ENCODE results near the gene ALG3. TPM values are rescaled to one million over a fixed set of nuclear protein-coding genes. Genes with fewer than 3 reads are reported as not detected.

The ALG3 gene
- total and polyA plus RNA-seq, 2 of the 4 experiments (the other 2 are of a cell fraction): 19.5 to 52.6 TPM

DNA sequence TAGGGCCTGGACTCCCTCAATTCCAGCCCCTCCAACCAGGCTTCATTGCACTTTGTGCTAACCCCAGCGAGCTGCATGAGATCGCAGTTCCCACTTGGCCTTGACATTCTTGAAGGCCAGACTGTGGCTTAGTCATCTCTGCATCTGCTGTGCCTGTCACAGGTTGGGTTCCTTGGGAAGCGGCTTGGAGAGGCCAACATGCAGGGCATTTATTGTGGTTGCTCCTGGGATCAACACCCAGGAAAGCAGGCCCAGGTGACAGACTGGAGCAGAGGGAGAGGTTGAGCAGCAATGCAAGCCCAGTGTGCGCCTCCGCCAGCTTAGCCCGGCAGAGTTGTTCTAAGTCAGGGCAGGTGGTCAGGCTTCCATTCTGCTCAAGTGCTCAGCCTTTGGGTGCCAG lies 52.2 kb downstream of the ALG3 start:
- H3K9me1 ChIP-seq (ENCODE audit: insufficient read depth, low read length): peaks cover 3% of the 10 kb centered on the region; the same call in 1 of the 2 replicates
- H2AK5ac ChIP-seq (ENCODE audit: low read depth, low read length): no peak overlapping the region
- no peak overlapping the region for H3K18ac ChIP-seq (ENCODE audit: low read depth, low read length)
- H4K91ac ChIP-seq (ENCODE audit: insufficient read depth, low read depth, low read length): no peak overlapping the region
- no peak overlapping the region for H3K56ac ChIP-seq (ENCODE audit: extremely low read depth, insufficient read depth, low read length)
- H3K23ac ChIP-seq (ENCODE audit: low read depth, low read length): no peak overlapping the region
- no peak overlapping the region for H3K14ac ChIP-seq (replicated peaks; ENCODE audit: low read depth, low read length)
- H2BK5ac ChIP-seq (ENCODE audit: low read depth, low read length, poor library complexity, severe bottlenecking): no peak overlapping the region
- H2AFZ ChIP-seq (replicated peaks; ENCODE audit: low read length, poor library complexity): no peak overlapping the region
- intact Hi-C loops (cut with micrococcal nuclease): no loop called here
- H3K27ac ChIP-seq (ENCODE audit: insufficient read depth, low read length): no peak overlapping the region
- ATAC-seq (ENCODE audit: low read depth) (no peak), DNase-seq (no peak)
- no peaks in the 10 kb centered on the region for H3K27me3 ChIP-seq (ENCODE audit: control insufficient read depth, insufficient read depth, low read length)
- no peak overlapping the region for H4K5ac ChIP-seq (ENCODE audit: low read depth, low read length)
- no peak for TF ChIP-seq MXI1 (IDR thresholded peaks at IDR 0.05; ENCODE audit: borderline replicate concordance, low read depth, low read length)
- TF ChIP-seq SMC3 (IDR thresholded peaks at IDR 0.05; ENCODE audit: low read depth, low read length): no peak
- no peak for TF ChIP-seq CHD1 (IDR thresholded peaks at IDR 0.05; ENCODE audit: low read depth, low read length)
- no peak for TF ChIP-seq CTCF (conservative IDR thresholded peaks at IDR 0.05; ENCODE audit: low read depth, low read length)
- no peak for TF ChIP-seq MAFK (IDR thresholded peaks at IDR 0.05; ENCODE audit: low read depth, low read length)
- TF ChIP-seq POLR2A (IDR thresholded peaks at IDR 0.05; ENCODE audit: low read depth, low read length): no peak
- no peak overlapping the region for H3K9ac ChIP-seq (ENCODE audit: low read depth, low read length)
- BruUV-seq (replicated peaks): no TSS peak
- ChIA-PET POLR2A (ENCODE audit: unreplicated experiment) (no interaction called here), CTCF (interaction anchor here (1.2 kb wide), 1 partner anchor 294 kb away, joined by 3 read pairs; no protein-coding TSS in a partner anchor)
- H3K79me1 ChIP-seq (ENCODE audit: low read depth in 1 of 2, low read length in 2 of 2): peaks cover 0 to 3% of the 10 kb centered on the region in 2 experiments; a peak in 2 of 4 replicates
- no peak overlapping the region for H4K8ac ChIP-seq (ENCODE audit: low read depth in 2 of 2, low read length in 2 of 2)
- 86% methylated on average over 3 of the region's 6 CpGs; no CpG with 5 or more reads in 1 of the 2 experiments for WGBS, 2 experiments (ENCODE audit: extremely low coverage in 2 of 2, insufficient read length in 1 of 2)
- H2AK9ac ChIP-seq (replicated peaks; ENCODE audit: low read depth, low read length, poor library complexity): no peak overlapping the region
- no peak overlapping the region for H3K4me3 ChIP-seq (ENCODE audit: insufficient read depth, low read depth, low read length)
- no peaks in the 10 kb centered on the region for H4K20me1 ChIP-seq (ENCODE audit: insufficient read depth, low read length)
- peaks cover 32% of the 10 kb centered on the region for H3K36me3 ChIP-seq (ENCODE audit: control insufficient read depth, insufficient read depth, low read length)
- H3K4me1 ChIP-seq (ENCODE audit: control insufficient read depth, insufficient read depth, low read length): no peaks in the 10 kb centered on the region
- no peaks in the 10 kb centered on the region for H3K9me3 ChIP-seq (ENCODE audit: control insufficient read depth, insufficient read depth, low read length)
- no peak overlapping the region for H2BK120ac ChIP-seq (ENCODE audit: low read depth, low read length)
- in situ Hi-C loops (cut with MboI; ENCODE audit: low sequenced_read_pairs): no loop called here
- H2BK20ac ChIP-seq (ENCODE audit: low read depth, low read length): no peak overlapping the region
- dilution Hi-C loops (cut with HindIII; ENCODE audit: low sequenced_read_pairs, unreplicated experiment): no loop called here
- H3K4ac ChIP-seq (ENCODE audit: low read depth, low read length): no peak overlapping the region
- H2BK15ac ChIP-seq (ENCODE audit: low read depth, low read length): no peak overlapping the region
- H3K4me2 ChIP-seq (ENCODE audit: low read depth, low read length): no peak overlapping the region
